Islet precursor cell (in vitro differentiated cells): ENCODE data around the gene KIF4B.

ENCODE experiments used
- DNase-seq: peaks from one replicate; pipeline ENCODE4 v3.0.0-alpha.2; 2018

KIF4B gene

GRCh38 chr5:155056644-155057269 is 43.2 kb downstream of the KIF4B start:
- DNase-seq, result no peak

- no peak for DNase-seq
Measured at GRCh38 chr5:155057626-155058025, 44.1 kb downstream of the KIF4B start.

- DNase-seq, result no peak
Measured at GRCh38 chr5:155064580-155064979, 51.0 kb downstream of the KIF4B start.

- DNase-seq, result no peak
Measured at GRCh38 chr5:155066886-155067595, 53.5 kb downstream of the KIF4B start.
